Neural crest cell (in vitro differentiated cells): ENCODE data around the gene TULP4. TPM values are rescaled to one million over a fixed set of nuclear protein-coding genes. Genes with fewer than 3 reads are reported as not detected.

Experiments
- DNase-seq: peaks from one replicate; pipeline ENCODE4 v3.0.0; 2021; ENCODE audit warnings: low read depth, mixed read lengths, low spot score
- H3K27ac Mint-ChIP-seq: one replicate; pipeline ENCODE4 v1.8.0; 2021; ENCODE audit warnings: mild to moderate bottlenecking, mixed read lengths; ENCODE audit not compliant: unreplicated experiment
- H3K27me3 Mint-ChIP-seq: 2 replicates; pipeline ENCODE4 v1.8.0; 2021; ENCODE audit warnings: low read depth, mild to moderate bottlenecking, mixed read lengths
- H3K36me3 Mint-ChIP-seq: 2 replicates; pipeline ENCODE4 v1.8.0; 2021; ENCODE audit warnings: low read depth, mild to moderate bottlenecking, mixed read lengths
- H3K4me1 Mint-ChIP-seq: 2 replicates; pipeline ENCODE4 v1.8.0; 2021; ENCODE audit warnings: mixed read lengths
- H3K4me3 Mint-ChIP-seq: one replicate; pipeline ENCODE4 v1.8.0; 2021; ENCODE audit warnings: mild to moderate bottlenecking, mixed read lengths
- H3K9me3 Mint-ChIP-seq: 2 replicates; pipeline ENCODE4 v1.8.0; 2021; ENCODE audit warnings: mixed read lengths
- CTCF ChIP-seq: fragments of 200-600 bp; sonication (generic); conservative IDR thresholded peaks from 2 replicates; pipeline ENCODE4 v1.5.0; 2021; ENCODE audit warnings: antibody characterized with exemption, mild to moderate bottlenecking
- total RNA-seq: library from RNA; stranded (reverse); gene quantifications from 2 replicates; pipeline ENCODE4 v1.2.1, GENCODE V29; 2021

Gene TULP4
- total RNA-seq, 1 donor from 2014 or later: 115 TPM

DNA sequence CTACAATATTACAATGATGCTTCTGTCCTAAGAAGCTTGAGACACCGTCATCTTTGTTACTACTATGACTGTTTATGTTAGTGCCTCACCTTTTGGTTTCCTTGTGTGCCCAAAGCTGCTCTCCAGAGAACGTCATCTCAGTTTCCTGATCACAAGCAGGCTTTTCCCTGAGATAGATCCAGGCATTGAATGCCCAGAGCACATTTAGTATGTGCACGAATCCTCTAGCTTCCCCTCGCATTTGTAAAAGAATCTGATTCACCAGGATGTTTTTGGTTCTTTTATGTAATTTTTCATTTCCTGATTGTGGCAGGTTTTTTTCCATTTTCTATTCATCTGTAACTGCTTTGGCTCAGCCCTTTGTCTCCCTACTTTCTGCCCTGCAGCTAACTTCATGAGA, 147.5 kb downstream of the TULP4 start:
- TF ChIP-seq CTCF: no peak
- peak overlapping the region; percentile 10 for H3K27ac Mint-ChIP-seq
- H3K4me3 Mint-ChIP-seq: no peak overlapping the region
- H3K4me1 Mint-ChIP-seq: peaks cover 14% of the 10 kb centered on the region
- H3K27me3 Mint-ChIP-seq: no peaks in the 10 kb centered on the region
- DNase-seq: no peak
- H3K36me3 Mint-ChIP-seq: peaks cover 29% of the 10 kb centered on the region
- H3K9me3 Mint-ChIP-seq: no peaks in the 10 kb centered on the region

GRCh38 chr6:158460602-158461169, 148.4 kb downstream of the TULP4 start:
- H3K4me1 Mint-ChIP-seq: peaks cover 14% of the 10 kb centered on the region
- no peaks in the 10 kb centered on the region for H3K9me3 Mint-ChIP-seq
- no peak for TF ChIP-seq CTCF
- no peak overlapping the region for H3K27ac Mint-ChIP-seq
- peaks cover 37% of the 10 kb centered on the region for H3K36me3 Mint-ChIP-seq
- DNase-seq: no peak
- H3K4me3 Mint-ChIP-seq: no peak overlapping the region
- H3K27me3 Mint-ChIP-seq: no peaks in the 10 kb centered on the region

DNA sequence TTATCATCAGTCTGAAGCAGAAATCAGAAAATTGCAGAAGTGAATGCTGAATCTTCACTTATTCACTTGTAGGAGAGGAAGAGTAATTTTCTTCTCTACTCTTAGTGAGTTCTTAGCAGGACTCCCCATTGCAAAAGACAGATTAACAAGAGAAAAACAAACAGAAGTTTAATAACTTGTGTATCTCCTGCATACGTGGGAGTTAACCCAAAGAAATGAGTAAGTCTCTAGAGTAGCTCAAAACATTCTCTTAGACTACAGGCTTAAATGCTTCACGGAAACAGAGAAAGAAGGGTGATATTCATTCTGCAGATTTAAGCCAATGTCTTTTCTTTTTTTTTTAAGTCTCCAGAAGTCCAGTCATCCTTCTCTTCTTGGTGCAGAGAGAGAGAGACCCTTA, 149.7 kb downstream of the TULP4 start:
- no peak overlapping the region for H3K27ac Mint-ChIP-seq
- no peak overlapping the region for H3K4me3 Mint-ChIP-seq
- peaks cover 43% of the 10 kb centered on the region for H3K36me3 Mint-ChIP-seq
- no peaks in the 10 kb centered on the region for H3K27me3 Mint-ChIP-seq
- peaks cover 13% of the 10 kb centered on the region for H3K4me1 Mint-ChIP-seq
- no peaks in the 10 kb centered on the region for H3K9me3 Mint-ChIP-seq
- no peak for TF ChIP-seq CTCF
- no peak for DNase-seq

GRCh38 chr6:158464483-158464882, 152.2 kb downstream of the TULP4 start:
- Mint-ChIP-seq H3K4me1 (peaks cover 5% of the 10 kb centered on the region), H3K27ac (no peak overlapping the region), H3K27me3 (no peaks in the 10 kb centered on the region), H3K4me3 (no peak overlapping the region), H3K36me3 (peaks cover 45% of the 10 kb centered on the region), H3K9me3 (no peaks in the 10 kb centered on the region)
- no peak for DNase-seq
- TF ChIP-seq CTCF: no peak

DNA sequence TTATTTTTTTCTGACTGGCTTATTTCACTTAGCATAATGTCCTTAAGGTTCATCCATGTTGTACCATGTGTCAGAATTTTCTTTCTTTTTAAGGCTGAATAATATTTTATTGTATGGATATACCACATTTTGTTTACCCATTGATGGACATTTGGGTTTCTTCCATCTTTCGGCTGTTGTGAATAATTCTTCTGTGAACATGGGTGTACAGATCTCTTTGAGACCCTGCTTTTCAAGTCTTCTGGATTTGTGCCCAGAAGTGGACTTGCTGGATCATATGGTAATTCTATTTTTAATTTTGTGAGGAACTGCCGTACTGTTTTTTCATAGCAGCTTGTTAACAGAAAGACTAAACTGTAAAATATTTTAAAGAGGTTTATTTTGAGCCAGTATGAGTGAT, 153.0 kb downstream of the TULP4 start:
- H3K27ac Mint-ChIP-seq: no peak overlapping the region
- no peaks in the 10 kb centered on the region for H3K4me1 Mint-ChIP-seq
- no peak overlapping the region for H3K4me3 Mint-ChIP-seq
- no peak for TF ChIP-seq CTCF
- no peak for DNase-seq
- no peaks in the 10 kb centered on the region for H3K27me3 Mint-ChIP-seq
- H3K9me3 Mint-ChIP-seq: no peaks in the 10 kb centered on the region
- peaks cover 49% of the 10 kb centered on the region for H3K36me3 Mint-ChIP-seq
